Dermis microvascular lymphatic vessel endothelial cell (primary cell): ENCODE results near the gene SNCAIP. TPM values are rescaled to one million over a fixed set of nuclear protein-coding genes. Genes with fewer than 3 reads are reported as not detected.
"Not testable (repeated sequence)": the region's sequence is repeated elsewhere in the genome, so short reads cannot be mapped to it uniquely, and the experiment has no call there.

Experiments
- DNase-seq, 2 donors: peaks; one replicate each; pipeline versions ENCODE4 v3.0.0 to v3.0.0-alpha.2; 2010; ENCODE audit warnings: low read depth in 2 of 2
- total RNA-seq: library from RNA; depleted of rRNA; stranded (reverse); fragments of >200 nt; gene quantifications from 2 replicates; pipeline ENCODE4 v1.2.1, GENCODE V29; 2014

The SNCAIP gene
- total RNA-seq, 1 donor from 2014 or later: 12.8 TPM

GRCh38 chr5:122356855-122357254 is 44.8 kb downstream of the SNCAIP start:
- no peak for DNase-seq

DNA sequence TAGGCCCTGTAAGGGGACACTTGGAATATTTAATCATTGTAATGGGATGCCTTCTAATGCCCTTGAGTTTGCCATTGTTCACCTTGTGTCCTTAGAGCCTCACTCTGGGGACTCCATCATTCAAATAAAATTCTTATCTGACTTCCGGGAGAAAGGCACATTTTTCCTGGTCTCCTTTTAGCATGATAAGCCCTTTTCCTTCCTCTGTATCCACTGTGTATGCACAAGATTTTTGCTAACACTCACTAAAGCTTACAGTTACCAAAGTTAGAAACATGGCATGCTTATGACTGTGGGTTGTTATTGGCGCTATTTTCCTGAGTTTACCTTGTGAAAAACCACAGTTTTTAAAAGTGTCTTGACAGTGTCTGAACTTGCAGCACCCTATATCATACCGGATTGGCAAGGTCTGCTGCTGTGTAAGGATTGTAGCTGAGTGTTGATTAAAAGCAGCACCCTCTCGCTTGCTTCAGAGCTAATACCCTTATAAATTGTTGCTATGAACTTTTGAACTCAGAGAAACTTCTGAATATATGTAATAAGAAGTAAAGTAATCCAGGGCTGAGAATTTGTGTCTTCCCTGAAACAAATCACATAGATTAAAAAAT is 46.4 kb downstream of the SNCAIP start:
- no peak for DNase-seq

GRCh38 chr5:122362361-122362760 is 50.3 kb downstream of the SNCAIP start:
- DNase-seq: no peak

GRCh38 chr5:122363623-122364022 is 51.6 kb downstream of the SNCAIP start:
- DNase-seq: no peak

GRCh38 chr5:122366501-122366900 is 54.5 kb downstream of the SNCAIP start:
- DNase-seq: no peak

DNA sequence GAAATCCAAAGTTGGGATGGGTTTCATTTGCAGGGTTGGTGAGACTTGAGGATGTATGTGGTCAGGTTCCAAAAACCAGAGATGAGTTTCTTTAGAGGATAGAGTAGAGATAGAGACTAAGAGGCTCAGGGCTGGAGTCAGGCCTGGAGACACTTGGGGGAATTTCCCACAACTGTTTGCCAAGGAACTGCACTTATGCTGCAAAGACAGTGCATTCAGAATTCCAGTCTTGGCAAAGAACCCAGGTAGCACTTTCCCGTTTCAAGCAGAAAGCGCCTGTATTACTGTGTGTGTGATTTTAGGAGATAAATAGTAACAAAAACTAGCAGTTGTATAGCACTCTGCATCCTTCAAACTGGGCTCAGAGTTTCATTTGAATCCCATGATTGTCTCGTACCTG is 55.4 kb downstream of the SNCAIP start:
- no peak for DNase-seq

DNA sequence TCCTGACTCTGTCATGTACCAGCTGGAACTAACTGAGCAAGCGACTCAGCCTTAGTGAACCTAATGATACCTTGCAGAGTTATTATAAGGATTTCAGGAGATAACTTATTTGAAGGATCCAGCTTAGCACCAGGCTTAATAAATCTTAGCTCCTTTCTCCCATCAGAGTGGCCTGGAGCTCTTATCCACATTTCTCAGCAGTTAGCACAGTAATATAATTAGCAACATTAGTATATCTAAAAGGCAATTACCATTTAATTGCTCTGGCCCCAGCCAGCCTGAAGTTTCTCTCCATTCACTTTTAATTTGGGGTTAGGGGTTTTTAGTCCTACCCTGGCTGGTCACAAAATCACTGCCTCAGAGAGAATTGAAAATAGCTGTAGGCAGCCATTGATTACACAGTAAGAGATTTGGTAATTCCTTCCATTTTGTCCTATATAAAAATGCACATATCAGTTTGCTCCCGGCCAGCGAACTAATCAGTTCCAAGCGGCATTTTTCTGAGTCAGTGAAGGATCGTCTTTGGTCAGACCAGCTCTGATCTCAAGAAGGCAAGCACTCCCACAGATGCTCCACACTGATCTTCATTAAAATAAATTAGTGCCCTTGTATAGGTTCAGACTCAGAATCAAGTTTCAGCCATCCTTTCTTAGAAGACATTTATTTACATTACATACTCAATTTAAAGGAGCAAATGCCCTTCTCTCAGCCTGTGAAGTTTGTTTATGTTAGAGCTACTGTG is 56.6 kb downstream of the SNCAIP start:
- DNase-seq: no peak

- DNase-seq: no peak
Measured at GRCh38 chr5:122369253-122369815, 57.3 kb downstream of the SNCAIP start.

GRCh38 chr5:122371511-122372151 is 59.6 kb downstream of the SNCAIP start:
- no peak for DNase-seq

DNA sequence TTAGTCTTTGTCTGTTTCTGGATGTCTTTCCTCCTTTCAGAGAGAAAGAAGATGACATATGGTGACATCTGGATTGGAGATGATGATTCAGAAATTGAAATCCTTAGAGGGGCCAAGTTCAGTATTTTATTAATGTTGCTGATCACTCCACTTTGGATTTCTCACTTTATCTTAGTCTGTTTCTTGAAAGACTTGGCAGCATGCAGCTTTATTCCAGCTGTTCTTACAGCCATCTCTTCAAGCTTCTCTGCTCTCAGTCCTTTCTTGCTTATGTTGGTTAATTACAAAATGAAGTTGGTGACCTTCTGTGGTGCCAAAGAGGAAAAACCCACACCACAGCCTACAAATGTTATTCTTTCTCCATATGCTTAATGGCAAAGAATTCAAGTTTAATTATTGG is 62.1 kb downstream of the SNCAIP start:
- DNase-seq: no peak

GRCh38 chr5:122375801-122376200 is 63.8 kb downstream of the SNCAIP start:
- no peak for DNase-seq

DNA sequence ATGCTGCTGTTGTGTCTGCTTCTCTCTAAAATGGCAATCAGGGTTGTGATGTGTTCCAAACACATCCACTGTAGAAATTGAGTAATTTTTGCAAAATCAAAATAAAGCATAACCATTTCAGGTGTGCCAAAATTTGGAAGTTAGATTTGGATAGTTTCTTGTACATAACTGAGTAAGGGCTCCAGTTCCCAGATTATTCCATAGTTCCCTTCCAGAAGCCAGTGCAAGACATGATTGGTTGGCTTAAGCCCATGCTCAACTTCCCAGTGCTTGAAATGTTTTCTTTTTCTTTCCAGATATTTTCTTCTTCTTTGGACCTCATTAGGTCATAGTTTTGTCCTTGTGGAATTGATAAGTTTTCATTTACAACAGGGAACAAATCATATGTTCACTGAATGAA is 64.2 kb downstream of the SNCAIP start:
- no peak for DNase-seq

- DNase-seq: no peak
Measured at GRCh38 chr5:122377026-122377425, 65.0 kb downstream of the SNCAIP start.

- not testable (repeated sequence) for DNase-seq
Measured at GRCh38 chr5:122382938-122383337, 70.9 kb downstream of the SNCAIP start.

GRCh38 chr5:122384739-122385235 is 72.8 kb downstream of the SNCAIP start:
- no peak for DNase-seq

- no peak for DNase-seq
Measured at GRCh38 chr5:122385286-122385685, 73.2 kb downstream of the SNCAIP start.

DNA sequence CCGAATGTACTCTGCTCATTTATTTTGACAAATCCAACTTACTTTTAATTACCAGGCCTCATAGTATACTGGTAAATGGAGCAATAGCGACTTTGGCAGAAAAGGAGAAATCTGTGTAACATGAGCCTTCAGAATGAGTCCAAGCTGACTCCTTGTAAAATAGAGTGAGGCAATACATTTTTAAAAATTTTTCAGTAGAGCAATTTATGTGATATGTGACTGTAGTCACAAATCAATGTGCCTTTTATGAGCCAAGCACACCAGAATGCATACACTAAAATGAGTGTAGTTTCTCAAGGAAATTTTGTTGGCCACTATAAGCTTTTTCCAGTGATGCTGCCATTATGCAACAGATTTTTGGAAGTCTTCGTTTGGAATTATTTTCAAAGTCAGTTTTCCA is 73.8 kb downstream of the SNCAIP start:
- DNase-seq: no peak

DNA sequence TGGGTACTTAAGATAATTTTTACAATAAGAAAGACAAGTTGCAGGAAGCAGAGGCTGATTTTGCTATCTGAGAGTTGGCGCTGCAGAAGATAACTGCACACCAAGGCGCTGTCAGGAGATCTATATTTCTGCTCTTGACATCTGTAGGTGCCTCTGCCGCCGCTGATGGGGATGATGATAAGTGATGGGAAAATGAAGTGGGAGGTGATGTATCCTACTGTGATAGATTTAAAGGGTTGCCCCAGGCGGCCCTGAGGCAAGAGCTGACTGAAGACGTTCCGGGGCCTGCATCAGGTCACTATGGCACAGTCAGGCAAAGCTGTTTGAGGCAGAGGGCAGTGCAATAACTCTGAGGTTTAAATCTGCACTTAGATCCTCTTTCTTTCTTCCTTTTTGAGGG is 78.1 kb downstream of the SNCAIP start:
- DNase-seq: no peak

- no peak for DNase-seq
Measured at GRCh38 chr5:122390694-122391093, 78.7 kb downstream of the SNCAIP start.

GRCh38 chr5:122391621-122392020 is 79.6 kb downstream of the SNCAIP start:
- no peak for DNase-seq

- no peak for DNase-seq
Measured at GRCh38 chr5:122392224-122392623, 80.2 kb downstream of the SNCAIP start.

- DNase-seq: no peak
Measured at GRCh38 chr5:122392824-122393223, 80.8 kb downstream of the SNCAIP start.
